HEK293 (cell line): ENCODE data around the gene ACTL8.

Source experiments
- CTCF ChIA-PET: fragments of 350-600 bp; formaldehyde crosslinking; extraction: SDS; loops from one replicate; lab custom pipeline; 2021; ENCODE audit warnings: antibody characterized with exemption; lab: Yijun Ruan, JAX
- POLR2A ChIA-PET: fragments of 300-600 bp; formaldehyde crosslinking; extraction: SDS; loops from one replicate; lab custom pipeline; 2020; ENCODE audit warnings: antibody characterized with exemption, inconsistent platforms; lab: Yijun Ruan, JAX
- H3K27ac ChIP-seq: fragments of 200-500 bp; sonication (Bioruptor generic); 2 replicates; pipeline ENCODE4 v1.5.1; 2014; ENCODE audit warnings: low read depth, low read length, control low read depth, inconsistent platforms; ENCODE audit errors: extremely low read depth
- H3K36me3 ChIP-seq, 2 experiments: fragments of 200-500 bp in 1 of 2; sonication (Bioruptor generic) in 1 of 2; 1 replicate in 1 of 2; 2 replicates in 1 of 2; pipeline ENCODE4 v1.5.1; 2014 to 2017; ENCODE audit warnings: inconsistent platforms in 2 of 2, low read length in 2 of 2; ENCODE audit not compliant: control insufficient read depth in 2 of 2, insufficient read depth in 1 of 2
- H3K4me1 ChIP-seq: fragments of 200-500 bp; sonication (Bioruptor generic); 2 replicates; pipeline ENCODE4 v1.5.1; 2014; ENCODE audit warnings: mild to moderate bottlenecking, low read length, inconsistent platforms; ENCODE audit not compliant: control insufficient read depth, insufficient read depth
- H3K4me3 ChIP-seq: 2 replicates; pipeline ENCODE4 v1.5.1; 2011; ENCODE audit warnings: low read depth, mild to moderate bottlenecking, control low read depth, low read length, moderate library complexity
- H3K9me3 ChIP-seq: fragments of 200-500 bp; sonication (Bioruptor generic); 2 replicates; pipeline ENCODE4 v1.5.1; 2014; ENCODE audit warnings: low read depth, low read length, inconsistent platforms; ENCODE audit not compliant: control insufficient read depth, insufficient read depth
- ATF2 ChIP-seq: fragments of 450-650 bp; formaldehyde crosslinking; IDR thresholded peaks from 2 replicates; pipeline ENCODE4 v1.5.1; 2016; ENCODE audit warnings: missing biosample characterization, missing genetic modification characterization, low read depth
- BCL6B ChIP-seq: fragments of 450-650 bp; formaldehyde crosslinking; IDR thresholded peaks from 2 replicates; pipeline ENCODE4 v1.5.1; 2017; ENCODE audit warnings: missing biosample characterization, missing genetic modification characterization
- HIC1 ChIP-seq: fragments of 450-650 bp; formaldehyde crosslinking; IDR thresholded peaks from 2 replicates; pipeline ENCODE4 v1.5.1; 2016; ENCODE audit warnings: missing biosample characterization, missing genetic modification characterization
- SCRT1 ChIP-seq: fragments of 450-650 bp; formaldehyde crosslinking; IDR thresholded peaks from 2 replicates; pipeline ENCODE4 v1.5.1; 2016; ENCODE audit warnings: missing biosample characterization, missing genetic modification characterization, borderline replicate concordance
- SP2 ChIP-seq: fragments of 450-650 bp; formaldehyde crosslinking; IDR thresholded peaks from 2 replicates; pipeline ENCODE4 v1.5.1; 2016; ENCODE audit warnings: missing biosample characterization, missing genetic modification characterization
- ZNF146 ChIP-seq: fragments of 450-650 bp; formaldehyde crosslinking; IDR thresholded peaks from 2 replicates; pipeline ENCODE4 v1.5.1; 2016; ENCODE audit warnings: missing biosample characterization, missing genetic modification characterization
- ZNF350 ChIP-seq: fragments of 450-650 bp; formaldehyde crosslinking; IDR thresholded peaks from 2 replicates; pipeline ENCODE4 v1.5.0; 2017; ENCODE audit warnings: missing biosample characterization, mild to moderate bottlenecking, missing genetic modification characterization
- ZNF37A ChIP-seq: fragments of 450-650 bp; IDR thresholded peaks from 2 replicates; pipeline ENCODE4 v1.5.1; 2018; ENCODE audit warnings: missing biosample characterization, missing genetic modification characterization
- ZNF449 ChIP-seq: fragments of 450-650 bp; formaldehyde crosslinking; IDR thresholded peaks from 2 replicates; pipeline ENCODE4 v1.5.1; 2017; ENCODE audit warnings: missing biosample characterization, mild to moderate bottlenecking, missing genetic modification characterization, moderate library complexity
- ZNF48 ChIP-seq: fragments of 450-650 bp; formaldehyde crosslinking; IDR thresholded peaks from 2 replicates; pipeline ENCODE4 v1.5.1; 2016; ENCODE audit warnings: missing biosample characterization, missing genetic modification characterization
- ZNF529 ChIP-seq: fragments of 450-650 bp; formaldehyde crosslinking; IDR thresholded peaks from 2 replicates; pipeline ENCODE4 v1.5.1; 2017; ENCODE audit warnings: missing genetic modification characterization, missing biosample characterization; ENCODE audit not compliant: insufficient replicate concordance
- ZNF544 ChIP-seq: fragments of 450-650 bp; formaldehyde crosslinking; IDR thresholded peaks from 2 replicates; pipeline ENCODE4 v1.5.0; 2017; ENCODE audit warnings: missing biosample characterization, missing genetic modification characterization
- ZNF561 ChIP-seq: fragments of 450-650 bp; IDR thresholded peaks from 2 replicates; pipeline ENCODE4 v1.5.1; 2018; ENCODE audit warnings: missing biosample characterization, missing genetic modification characterization, borderline replicate concordance
- ZNF791 ChIP-seq: fragments of 450-650 bp; formaldehyde crosslinking; IDR thresholded peaks from 2 replicates; pipeline ENCODE4 v1.5.1; 2016; ENCODE audit warnings: missing biosample characterization, missing genetic modification characterization
- ZSCAN4 ChIP-seq: fragments of 450-650 bp; formaldehyde crosslinking; IDR thresholded peaks from 2 replicates; pipeline ENCODE4 v1.5.1; 2017; ENCODE audit warnings: missing biosample characterization, missing genetic modification characterization

The ACTL8 gene

GRCh38 chr1:17861685-17862084 is 106.6 kb downstream of the ACTL8 start (continued):
- no peak for TF ChIP-seq HIC1
- TF ChIP-seq ZNF561 (tag by site-specific recombination): peak; percentile 46; the same call in 1 of the 2 replicates
- peak; percentile 23; the same call in 1 of the 2 replicates for TF ChIP-seq BCL6B (tag by site-specific recombination)
- peak; percentile 62; the same call in 1 of the 2 replicates for TF ChIP-seq ZNF37A (tag by site-specific recombination)
- no peak for TF ChIP-seq ZNF449 (tag by site-specific recombination)
- no peak for TF ChIP-seq ZSCAN4 (tag by site-specific recombination)
- peak; percentile 89 for TF ChIP-seq ZNF544 (tag by site-specific recombination)
- TF ChIP-seq SP2 (tag by site-specific recombination): no peak
- TF ChIP-seq ZNF350: 0 out of 2 replicates have a peak, but pooled peaks have one; percentile 28
- TF ChIP-seq ZNF529 (tag by site-specific recombination): peak; percentile 16
- TF ChIP-seq ZNF146 (tag by site-specific recombination): no peak

- no peaks in the 10 kb centered on the region for H3K4me1 ChIP-seq
- H3K27ac ChIP-seq: no peak overlapping the region
- H3K36me3 ChIP-seq: no peaks in the 10 kb centered on the region
- TF ChIP-seq ATF2 (tag by site-specific recombination) (peak; percentile 57; the same call in 1 of the 2 replicates), ZNF48 (tag by site-specific recombination) (no peak), SCRT1 (tag by site-specific recombination) (no peak), ZNF791 (tag by site-specific recombination) (no peak)
- TF ChIP-seq, all 188 proteins: peak for 1
- Histone ChIP-seq H3K9me3 (no peaks in the 10 kb centered on the region), H3K4me3 (no peak overlapping the region)
- ChIA-PET POLR2A (interaction anchor here (0.6 kb wide), 1 partner anchor 26 kb away, joined by 3 read pairs; no protein-coding TSS in a partner anchor), CTCF (no interaction called here)
Observed at GRCh38 chr1:17862121-17862520, 107.0 kb downstream of the ACTL8 start.
